Loucy (cell line): ENCODE results near the gene MMRN1.

Experiments
- H2AFZ ChIP-seq: fragments of 200-600 bp; sonication (generic); 2 replicates; pipeline ENCODE4 v1.6.0; 2016; ENCODE audit warnings: antibody characterized with exemption, mild to moderate bottlenecking, low read length, moderate library complexity
- H3F3A ChIP-seq: fragments of 200-600 bp; 2 replicates; pipeline ENCODE4 v1.6.0; 2016; ENCODE audit warnings: antibody characterized with exemption, low read depth, mild to moderate bottlenecking
- H3K27me3 ChIP-seq: fragments of 200-600 bp; sonication (generic); 2 replicates; pipeline ENCODE4 v1.6.1; 2014; ENCODE audit warnings: low read length, mild to moderate bottlenecking; ENCODE audit not compliant: insufficient read depth, poor library complexity, severe bottlenecking
- H3K36me3 ChIP-seq: fragments of 200-600 bp; sonication (generic); 2 replicates; pipeline ENCODE4 v1.6.1; 2016; ENCODE audit warnings: low read length; ENCODE audit not compliant: insufficient read depth
- H3K4me1 ChIP-seq: fragments of 200-600 bp; sonication (generic); 2 replicates; pipeline ENCODE4 v1.5.1; 2014; ENCODE audit warnings: low read length, mild to moderate bottlenecking; ENCODE audit not compliant: insufficient read depth, poor library complexity, severe bottlenecking
- H3K4me2 ChIP-seq: fragments of 200-600 bp; sonication (generic); 2 replicates; pipeline ENCODE4 v1.6.0; 2014; ENCODE audit warnings: antibody characterized with exemption, low read length, low read depth, mild to moderate bottlenecking; ENCODE audit not compliant: poor library complexity, severe bottlenecking
- H3K4me3 ChIP-seq: fragments of 200-600 bp; sonication (generic); 2 replicates; pipeline ENCODE4 v1.5.1; 2014; ENCODE audit warnings: low read length, mild to moderate bottlenecking, mixed read lengths; ENCODE audit not compliant: poor library complexity, severe bottlenecking
- H3K79me2 ChIP-seq: fragments of 200-600 bp; sonication (generic); 2 replicates; pipeline ENCODE4 v1.6.1; 2014; ENCODE audit warnings: low read length; ENCODE audit not compliant: insufficient read depth
- H3K9ac ChIP-seq: fragments of 200-600 bp; sonication (generic); 2 replicates; pipeline ENCODE4 v1.6.0; 2014; ENCODE audit warnings: mild to moderate bottlenecking, low read depth, low read length, moderate library complexity; ENCODE audit not compliant: poor library complexity, severe bottlenecking
- H3K9me2 ChIP-seq: fragments of 200-600 bp; sonication (generic); replicated peaks from 2 replicates; pipeline ENCODE4 v1.6.1; 2016; ENCODE audit warnings: low read depth, low read length, mixed read lengths
- H3K9me3 ChIP-seq: fragments of 200-600 bp; sonication (generic); 2 replicates; pipeline ENCODE4 v1.6.1; 2014; ENCODE audit warnings: mild to moderate bottlenecking, antibody characterized with exemption, low read length, low read depth; ENCODE audit not compliant: insufficient read depth
- H4K20me1 ChIP-seq: fragments of 200-600 bp; sonication (generic); 2 replicates; pipeline ENCODE4 v1.6.0; 2014; ENCODE audit warnings: antibody characterized with exemption, low read length, mild to moderate bottlenecking; ENCODE audit not compliant: insufficient read depth, poor library complexity, severe bottlenecking
- EZH2phosphoT487 ChIP-seq: fragments of 200-600 bp; IDR thresholded peaks from 2 replicates; pipeline ENCODE4 v1.6.1; 2018; ENCODE audit warnings: antibody characterized with exemption, mild to moderate bottlenecking, moderate library complexity, borderline replicate concordance
- TF ChIP-seq, protein P1 (sequence below): fragments of 200-600 bp; sonication (generic); conservative IDR thresholded peaks from 2 replicates; pipeline ENCODE4 v1.5.1; 2014; ENCODE audit warnings: mild to moderate bottlenecking, antibody characterized with exemption, low read length

MMRN1 gene, protein sequence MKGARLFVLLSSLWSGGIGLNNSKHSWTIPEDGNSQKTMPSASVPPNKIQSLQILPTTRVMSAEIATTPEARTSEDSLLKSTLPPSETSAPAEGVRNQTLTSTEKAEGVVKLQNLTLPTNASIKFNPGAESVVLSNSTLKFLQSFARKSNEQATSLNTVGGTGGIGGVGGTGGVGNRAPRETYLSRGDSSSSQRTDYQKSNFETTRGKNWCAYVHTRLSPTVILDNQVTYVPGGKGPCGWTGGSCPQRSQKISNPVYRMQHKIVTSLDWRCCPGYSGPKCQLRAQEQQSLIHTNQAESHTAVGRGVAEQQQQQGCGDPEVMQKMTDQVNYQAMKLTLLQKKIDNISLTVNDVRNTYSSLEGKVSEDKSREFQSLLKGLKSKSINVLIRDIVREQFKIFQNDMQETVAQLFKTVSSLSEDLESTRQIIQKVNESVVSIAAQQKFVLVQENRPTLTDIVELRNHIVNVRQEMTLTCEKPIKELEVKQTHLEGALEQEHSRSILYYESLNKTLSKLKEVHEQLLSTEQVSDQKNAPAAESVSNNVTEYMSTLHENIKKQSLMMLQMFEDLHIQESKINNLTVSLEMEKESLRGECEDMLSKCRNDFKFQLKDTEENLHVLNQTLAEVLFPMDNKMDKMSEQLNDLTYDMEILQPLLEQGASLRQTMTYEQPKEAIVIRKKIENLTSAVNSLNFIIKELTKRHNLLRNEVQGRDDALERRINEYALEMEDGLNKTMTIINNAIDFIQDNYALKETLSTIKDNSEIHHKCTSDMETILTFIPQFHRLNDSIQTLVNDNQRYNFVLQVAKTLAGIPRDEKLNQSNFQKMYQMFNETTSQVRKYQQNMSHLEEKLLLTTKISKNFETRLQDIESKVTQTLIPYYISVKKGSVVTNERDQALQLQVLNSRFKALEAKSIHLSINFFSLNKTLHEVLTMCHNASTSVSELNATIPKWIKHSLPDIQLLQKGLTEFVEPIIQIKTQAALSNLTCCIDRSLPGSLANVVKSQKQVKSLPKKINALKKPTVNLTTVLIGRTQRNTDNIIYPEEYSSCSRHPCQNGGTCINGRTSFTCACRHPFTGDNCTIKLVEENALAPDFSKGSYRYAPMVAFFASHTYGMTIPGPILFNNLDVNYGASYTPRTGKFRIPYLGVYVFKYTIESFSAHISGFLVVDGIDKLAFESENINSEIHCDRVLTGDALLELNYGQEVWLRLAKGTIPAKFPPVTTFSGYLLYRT

DNA sequence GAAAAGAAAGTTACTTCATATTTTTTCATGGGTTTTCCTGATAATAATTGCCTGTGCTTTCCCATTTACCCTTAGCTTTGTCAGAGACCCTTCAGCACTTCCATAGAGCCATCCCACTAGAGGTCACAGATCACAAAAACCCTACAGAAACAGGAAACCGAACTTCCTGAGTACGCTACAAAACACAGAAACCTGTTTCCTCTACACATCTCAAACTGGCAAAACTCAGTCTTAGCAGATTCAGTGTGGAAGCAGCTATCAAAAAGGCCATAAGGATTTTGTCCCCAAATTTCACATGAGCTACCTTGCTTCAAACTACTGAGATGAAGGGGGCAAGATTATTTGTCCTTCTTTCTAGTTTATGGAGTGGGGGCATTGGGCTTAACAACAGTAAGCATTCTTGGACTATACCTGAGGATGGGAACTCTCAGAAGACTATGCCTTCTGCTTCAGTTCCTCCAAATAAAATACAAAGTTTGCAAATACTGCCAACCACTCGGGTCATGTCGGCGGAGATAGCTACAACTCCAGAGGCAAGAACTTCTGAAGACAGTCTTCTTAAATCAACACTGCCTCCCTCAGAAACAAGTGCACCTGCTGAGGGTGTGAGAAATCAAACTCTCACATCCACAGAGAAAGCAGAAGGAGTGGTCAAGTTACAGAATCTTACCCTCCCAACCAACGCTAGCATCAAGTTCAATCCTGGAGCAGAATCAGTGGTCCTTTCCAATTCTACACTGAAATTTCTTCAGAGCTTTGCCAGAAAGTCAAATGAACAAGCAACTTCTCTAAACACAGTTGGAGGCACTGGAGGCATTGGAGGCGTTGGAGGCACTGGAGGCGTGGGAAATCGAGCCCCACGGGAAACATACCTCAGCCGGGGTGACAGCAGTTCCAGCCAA, at the start of gene MMRN1:
Gene MMRN1, plus strand, starts transcription at position 206 of the 902 bp plus-strand sequence. Its CDS starts 118 bp downstream, at position 324.
- Histone ChIP-seq H3K4me2 (peak within 1 kb of the TSS; percentile 84), H3K4me3 (peak within 1 kb of the TSS; percentile 77), H3K9me2 (no peaks in the 10 kb centered on the region), H4K20me1 (no peaks in the 10 kb centered on the region), H2AFZ (peak within 1 kb of the TSS; percentile 67), H3K27me3 (no peaks in the 10 kb centered on the region), H3K79me2 (peaks cover 43% of the 10 kb centered on the region), H3K36me3 (no peaks in the 10 kb centered on the region), H3K9me3 (no peaks in the 10 kb centered on the region), H3F3A (peaks cover 10% of the 10 kb centered on the region), H3K9ac (peak within 1 kb of the TSS; percentile 87), H3K4me1 (peaks cover 63% of the 10 kb centered on the region)
- TF ChIP-seq EZH2phosphoT487: no peak
- TF ChIP-seq, protein P1, sequence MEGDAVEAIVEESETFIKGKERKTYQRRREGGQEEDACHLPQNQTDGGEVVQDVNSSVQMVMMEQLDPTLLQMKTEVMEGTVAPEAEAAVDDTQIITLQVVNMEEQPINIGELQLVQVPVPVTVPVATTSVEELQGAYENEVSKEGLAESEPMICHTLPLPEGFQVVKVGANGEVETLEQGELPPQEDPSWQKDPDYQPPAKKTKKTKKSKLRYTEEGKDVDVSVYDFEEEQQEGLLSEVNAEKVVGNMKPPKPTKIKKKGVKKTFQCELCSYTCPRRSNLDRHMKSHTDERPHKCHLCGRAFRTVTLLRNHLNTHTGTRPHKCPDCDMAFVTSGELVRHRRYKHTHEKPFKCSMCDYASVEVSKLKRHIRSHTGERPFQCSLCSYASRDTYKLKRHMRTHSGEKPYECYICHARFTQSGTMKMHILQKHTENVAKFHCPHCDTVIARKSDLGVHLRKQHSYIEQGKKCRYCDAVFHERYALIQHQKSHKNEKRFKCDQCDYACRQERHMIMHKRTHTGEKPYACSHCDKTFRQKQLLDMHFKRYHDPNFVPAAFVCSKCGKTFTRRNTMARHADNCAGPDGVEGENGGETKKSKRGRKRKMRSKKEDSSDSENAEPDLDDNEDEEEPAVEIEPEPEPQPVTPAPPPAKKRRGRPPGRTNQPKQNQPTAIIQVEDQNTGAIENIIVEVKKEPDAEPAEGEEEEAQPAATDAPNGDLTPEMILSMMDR: no peak

DNA sequence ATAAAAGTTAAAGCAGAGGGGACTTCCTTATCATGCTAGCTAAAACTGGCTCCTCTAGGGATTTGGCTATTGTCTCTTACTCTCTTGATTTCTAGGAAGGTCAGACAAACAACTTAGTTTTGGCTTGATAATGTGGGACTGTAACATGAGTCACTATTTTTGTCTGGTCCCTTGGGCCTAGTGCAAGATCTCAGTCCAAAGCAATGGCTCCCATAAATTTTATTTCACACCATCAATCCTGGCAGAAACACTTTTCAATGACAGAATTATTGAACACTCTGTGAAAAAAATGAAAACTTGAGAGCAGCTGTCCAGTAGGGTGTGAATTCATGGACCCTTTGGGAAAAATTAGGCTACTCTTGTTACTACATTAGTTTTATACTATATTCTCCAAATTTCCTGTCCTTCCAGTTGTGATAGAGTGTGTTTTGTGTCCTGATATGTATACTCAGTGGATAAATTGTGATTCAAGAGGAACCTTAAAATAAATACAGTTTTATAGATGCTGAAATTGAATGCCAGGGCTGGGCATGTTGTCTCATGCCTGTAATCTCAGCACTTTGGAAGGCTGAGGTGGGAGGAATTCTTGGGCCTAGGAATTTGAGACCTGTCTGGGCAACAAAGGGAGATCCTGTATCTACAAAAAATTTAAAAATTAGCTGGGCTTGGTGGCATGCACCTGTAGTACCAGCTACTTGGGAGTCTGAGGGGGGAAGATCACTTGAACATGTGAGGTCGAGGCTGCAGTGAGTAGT, 46.9 kb upstream of the MMRN1 start:
- H3K79me2 ChIP-seq: no peaks in the 10 kb centered on the region
- no peaks in the 10 kb centered on the region for H4K20me1 ChIP-seq
- H3K4me3 ChIP-seq: no peak overlapping the region
- no peaks in the 10 kb centered on the region for H3K4me1 ChIP-seq
- no peaks in the 10 kb centered on the region for H3K27me3 ChIP-seq
- no peaks in the 10 kb centered on the region for H3K36me3 ChIP-seq
- H3K9me2 ChIP-seq: no peaks in the 10 kb centered on the region
- TF ChIP-seq, protein P1: no peak
- no peak for TF ChIP-seq EZH2phosphoT487
- H3K9ac ChIP-seq: no peak overlapping the region
- no peaks in the 10 kb centered on the region; the same call in none of the 2 replicates for H3K9me3 ChIP-seq
- H3K4me2 ChIP-seq: no peak overlapping the region
- no peaks in the 10 kb centered on the region for H3F3A ChIP-seq
- peak overlapping the region; percentile 24; the same call in 1 of the 2 replicates for H2AFZ ChIP-seq
